HepG2 (cell line): ENCODE data around the gene RHBDL1. TPM values are rescaled to one million over a fixed set of nuclear protein-coding genes. Genes with fewer than 3 reads are reported as not detected.

ENCODE experiments used
- IRF2 ChIP-seq: IDR thresholded peaks from 2 replicates; pipeline ENCODE4 v1.6.1; 2018; ENCODE audit warnings: missing genetic modification reagents, missing compliant biosample characterization
- MEIS1 ChIP-seq: sonication (generic); formaldehyde crosslinking; IDR thresholded peaks from 2 replicates; pipeline ENCODE4 v1.9.0; 2021; ENCODE audit warnings: mild to moderate bottlenecking, missing genetic modification reagents, moderate library complexity, borderline replicate concordance
- MXI1 ChIP-seq: IDR thresholded peaks from 3 replicates; pipeline ENCODE4 v1.6.1; 2012; ENCODE audit warnings: low read depth, low read length, inconsistent platforms, borderline replicate concordance
- NFYC ChIP-seq: IDR thresholded peaks from 2 replicates; pipeline ENCODE4 v1.6.1; 2016; ENCODE audit warnings: missing genetic modification reagents, missing compliant biosample characterization
- NRL ChIP-seq: sonication (generic); formaldehyde crosslinking; IDR thresholded peaks from 2 replicates; pipeline ENCODE4 v1.5.0; 2020; ENCODE audit warnings: missing genetic modification reagents, mild to moderate bottlenecking, moderate library complexity, borderline replicate concordance
- RNF2 ChIP-seq: fragments of 450-650 bp; conservative IDR thresholded peaks from 2 replicates; pipeline ENCODE4 v1.6.1; 2016; ENCODE audit warnings: low read depth
- SMAD3 ChIP-seq: sonication (generic); formaldehyde crosslinking; IDR thresholded peaks from 2 replicates; pipeline ENCODE4 v1.4.0; 2020; ENCODE audit warnings: missing genetic modification reagents
- STAT5B ChIP-seq: sonication (generic); formaldehyde crosslinking; IDR thresholded peaks from 2 replicates; pipeline ENCODE4 v1.4.0; 2020; ENCODE audit warnings: missing genetic modification reagents
- ZBTB20 ChIP-seq: sonication (generic); formaldehyde crosslinking; IDR thresholded peaks from 2 replicates; pipeline ENCODE4 v1.8.1; 2023; ENCODE audit warnings: missing genetic modification reagents, low read depth, mild to moderate bottlenecking, borderline replicate concordance
- ZNF30 ChIP-seq: sonication (generic); formaldehyde crosslinking; IDR thresholded peaks from 2 replicates; pipeline ENCODE4 v1.5.0; 2020; ENCODE audit warnings: mild to moderate bottlenecking, missing genetic modification reagents
- ZNF383 ChIP-seq: sonication (generic); formaldehyde crosslinking; IDR thresholded peaks from 2 replicates; pipeline ENCODE4 v1.4.0; 2020; ENCODE audit warnings: missing genetic modification reagents, mild to moderate bottlenecking, borderline replicate concordance
- ZNF576 ChIP-seq: sonication (generic); formaldehyde crosslinking; IDR thresholded peaks from 2 replicates; pipeline ENCODE4 v1.4.0; 2020; ENCODE audit warnings: mild to moderate bottlenecking, missing genetic modification reagents
- ZNF780A ChIP-seq: sonication (generic); formaldehyde crosslinking; IDR thresholded peaks from 2 replicates; pipeline ENCODE4 v1.8.0; 2022; ENCODE audit warnings: mild to moderate bottlenecking, missing genetic modification reagents, moderate library complexity
- polyA plus RNA-seq, 8 experiments: library from polyadenylated mRNA; depleted of rRNA in 3 of 8; stranded (reverse) in 7 of 8; unstranded in 1 of 8; fragments of >200 nt; fragmentation: Illumina TruSeq in 4 of 8; extraction: Trizol in 4 of 8; gene quantifications; 2 replicates each; pipeline versions ENCODE4 v1.2.1 to v1.2.3, GENCODE V29; 2011 to 2016; ENCODE audit warnings: low read depth in 4 of 8, missing spikeins in 1 of 8, mixed read lengths in 1 of 8; ENCODE audit not compliant: insufficient read depth in 1 of 8
- total RNA-seq, 5 experiments: library from RNA; depleted of rRNA; stranded (reverse); fragments of >200 nt; fragmentation: Illumina TruSeq; extraction: Trizol; gene quantifications; 2 replicates each; pipeline ENCODE4 v1.2.3, GENCODE V29; 2016; ENCODE audit warnings: low read depth in 1 of 5
- TF ChIP-seq, protein P1 (sequence below): sonication (generic); formaldehyde crosslinking; IDR thresholded peaks from 2 replicates; pipeline ENCODE4 v1.4.0; 2020; ENCODE audit warnings: missing genetic modification reagents
- TF ChIP-seq, protein P2 (sequence below): sonication (generic); formaldehyde crosslinking; IDR thresholded peaks from 2 replicates; pipeline ENCODE4 v1.5.0; 2020; ENCODE audit warnings: missing genetic modification reagents, mild to moderate bottlenecking, borderline replicate concordance
- TF ChIP-seq, protein P3 (sequence below): sonication (generic); formaldehyde crosslinking; IDR thresholded peaks from 2 replicates; pipeline ENCODE4 v1.5.0; 2020; ENCODE audit warnings: mild to moderate bottlenecking, low read depth, missing genetic modification reagents, borderline replicate concordance
- TF ChIP-seq, protein P4 (sequence below): sonication (generic); formaldehyde crosslinking; conservative IDR thresholded peaks from 2 replicates; pipeline ENCODE4 v1.8.0; 2022; ENCODE audit warnings: missing genetic modification reagents

The RHBDL1 gene
- total and polyA plus RNA-seq, 2 of the 13 experiments (the other 11 are each of a cell fraction or from before 2014, with no cell fraction given): 1.8 to 3.8 TPM

DNA sequence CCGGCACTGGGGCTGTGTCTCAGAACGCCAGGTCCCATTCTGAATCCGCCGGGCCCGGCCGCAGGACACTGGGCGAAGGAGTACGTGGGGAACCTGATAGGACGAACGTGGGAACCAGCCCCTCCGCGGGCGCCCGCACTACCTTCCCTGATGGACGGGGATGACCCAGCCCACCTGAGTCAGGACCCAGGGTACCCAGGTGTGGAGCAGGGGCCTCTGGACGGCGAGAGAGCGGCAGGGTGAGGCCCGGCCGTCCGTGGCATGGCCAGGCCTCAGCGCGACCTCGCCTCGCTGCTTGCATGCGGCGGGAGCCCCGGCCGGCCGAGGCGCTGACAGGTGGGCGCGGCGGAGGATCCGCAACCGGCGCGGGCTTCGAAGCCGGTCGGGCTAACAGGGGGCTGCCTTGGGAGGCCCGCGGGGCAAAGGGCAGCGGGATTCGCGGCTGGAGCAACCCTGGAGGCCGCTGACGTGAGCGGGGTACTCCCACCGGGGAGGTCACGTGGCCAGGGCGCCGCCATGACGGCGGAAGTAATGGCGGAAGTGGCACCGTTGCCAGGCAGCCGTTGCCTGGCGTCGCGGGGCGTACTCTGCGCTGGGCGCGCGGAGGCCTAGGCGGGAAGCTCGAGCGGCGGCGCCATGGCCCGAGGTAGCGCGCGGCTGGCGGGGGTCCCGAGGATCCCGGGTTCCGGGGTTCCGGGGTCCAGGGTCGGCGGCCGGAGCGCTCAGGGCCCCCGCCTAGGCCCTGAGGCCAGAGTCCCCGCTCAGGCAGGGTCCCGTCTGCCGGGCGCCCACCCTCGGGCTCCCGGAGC, 26.5 kb upstream of the RHBDL1 start, which contains the start of gene WDR90 (continued):
- TF ChIP-seq ZNF576 (CRISPR knock-in tag) (no peak), ZNF780A (CRISPR knock-in tag) (0 out of 2 replicates have a peak, but pooled peaks have one; percentile 72), ZNF30 (CRISPR knock-in tag) (peak; percentile 66; the same call in 1 of the 2 replicates), ZBTB20 (CRISPR knock-in tag) (peak; percentile 66), MXI1 (peak; percentile 100), NFYC (CRISPR knock-in tag) (peak; percentile 47), RNF2 (peak; percentile 98), NRL (CRISPR knock-in tag) (peak; percentile 98), SMAD3 (CRISPR knock-in tag) (peak; percentile 43; the same call in 1 of the 2 replicates), STAT5B (CRISPR knock-in tag) (peak; percentile 48; the same call in 1 of the 2 replicates), IRF2 (CRISPR knock-in tag) (peak; percentile 36; the same call in 1 of the 2 replicates), ZNF383 (CRISPR knock-in tag) (no peak), MEIS1 (no peak; the same call in 1 of the 2 replicates)
- TF ChIP-seq, protein P1, sequence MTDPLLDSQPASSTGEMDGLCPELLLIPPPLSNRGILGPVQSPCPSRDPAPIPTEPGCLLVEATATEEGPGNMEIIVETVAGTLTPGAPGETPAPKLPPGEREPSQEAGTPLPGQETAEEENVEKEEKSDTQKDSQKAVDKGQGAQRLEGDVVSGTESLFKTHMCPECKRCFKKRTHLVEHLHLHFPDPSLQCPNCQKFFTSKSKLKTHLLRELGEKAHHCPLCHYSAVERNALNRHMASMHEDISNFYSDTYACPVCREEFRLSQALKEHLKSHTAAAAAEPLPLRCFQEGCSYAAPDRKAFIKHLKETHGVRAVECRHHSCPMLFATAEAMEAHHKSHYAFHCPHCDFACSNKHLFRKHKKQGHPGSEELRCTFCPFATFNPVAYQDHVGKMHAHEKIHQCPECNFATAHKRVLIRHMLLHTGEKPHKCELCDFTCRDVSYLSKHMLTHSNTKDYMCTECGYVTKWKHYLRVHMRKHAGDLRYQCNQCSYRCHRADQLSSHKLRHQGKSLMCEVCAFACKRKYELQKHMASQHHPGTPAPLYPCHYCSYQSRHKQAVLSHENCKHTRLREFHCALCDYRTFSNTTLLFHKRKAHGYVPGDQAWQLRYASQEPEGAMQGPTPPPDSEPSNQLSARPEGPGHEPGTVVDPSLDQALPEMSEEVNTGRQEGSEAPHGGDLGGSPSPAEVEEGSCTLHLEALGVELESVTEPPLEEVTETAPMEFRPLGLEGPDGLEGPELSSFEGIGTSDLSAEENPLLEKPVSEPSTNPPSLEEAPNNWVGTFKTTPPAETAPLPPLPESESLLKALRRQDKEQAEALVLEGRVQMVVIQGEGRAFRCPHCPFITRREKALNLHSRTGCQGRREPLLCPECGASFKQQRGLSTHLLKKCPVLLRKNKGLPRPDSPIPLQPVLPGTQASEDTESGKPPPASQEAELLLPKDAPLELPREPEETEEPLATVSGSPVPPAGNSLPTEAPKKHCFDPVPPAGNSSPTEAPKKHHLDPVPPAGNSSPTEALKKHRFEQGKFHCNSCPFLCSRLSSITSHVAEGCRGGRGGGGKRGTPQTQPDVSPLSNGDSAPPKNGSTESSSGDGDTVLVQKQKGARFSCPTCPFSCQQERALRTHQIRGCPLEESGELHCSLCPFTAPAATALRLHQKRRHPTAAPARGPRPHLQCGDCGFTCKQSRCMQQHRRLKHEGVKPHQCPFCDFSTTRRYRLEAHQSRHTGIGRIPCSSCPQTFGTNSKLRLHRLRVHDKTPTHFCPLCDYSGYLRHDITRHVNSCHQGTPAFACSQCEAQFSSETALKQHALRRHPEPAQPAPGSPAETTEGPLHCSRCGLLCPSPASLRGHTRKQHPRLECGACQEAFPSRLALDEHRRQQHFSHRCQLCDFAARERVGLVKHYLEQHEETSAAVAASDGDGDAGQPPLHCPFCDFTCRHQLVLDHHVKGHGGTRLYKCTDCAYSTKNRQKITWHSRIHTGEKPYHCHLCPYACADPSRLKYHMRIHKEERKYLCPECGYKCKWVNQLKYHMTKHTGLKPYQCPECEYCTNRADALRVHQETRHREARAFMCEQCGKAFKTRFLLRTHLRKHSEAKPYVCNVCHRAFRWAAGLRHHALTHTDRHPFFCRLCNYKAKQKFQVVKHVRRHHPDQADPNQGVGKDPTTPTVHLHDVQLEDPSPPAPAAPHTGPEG (CRISPR knock-in tag): 0 out of 2 replicates have a peak, but pooled peaks have one; percentile 49
- TF ChIP-seq, protein P2, sequence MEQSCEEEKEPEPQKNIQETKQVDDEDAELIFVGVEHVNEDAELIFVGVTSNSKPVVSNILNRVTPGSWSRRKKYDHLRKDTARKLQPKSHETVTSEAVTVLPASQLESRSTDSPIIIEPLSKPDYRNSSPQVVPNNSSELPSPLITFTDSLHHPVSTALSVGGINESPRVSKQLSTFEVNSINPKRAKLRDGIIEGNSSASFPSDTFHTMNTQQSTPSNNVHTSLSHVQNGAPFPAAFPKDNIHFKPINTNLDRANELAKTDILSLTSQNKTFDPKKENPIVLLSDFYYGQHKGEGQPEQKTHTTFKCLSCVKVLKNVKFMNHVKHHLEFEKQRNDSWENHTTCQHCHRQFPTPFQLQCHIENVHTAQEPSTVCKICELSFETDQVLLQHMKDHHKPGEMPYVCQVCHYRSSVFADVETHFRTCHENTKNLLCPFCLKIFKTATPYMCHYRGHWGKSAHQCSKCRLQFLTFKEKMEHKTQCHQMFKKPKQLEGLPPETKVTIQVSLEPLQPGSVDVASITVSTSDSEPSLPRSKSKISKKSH (CRISPR knock-in tag): peak; percentile 80
- TF ChIP-seq, protein P3, sequence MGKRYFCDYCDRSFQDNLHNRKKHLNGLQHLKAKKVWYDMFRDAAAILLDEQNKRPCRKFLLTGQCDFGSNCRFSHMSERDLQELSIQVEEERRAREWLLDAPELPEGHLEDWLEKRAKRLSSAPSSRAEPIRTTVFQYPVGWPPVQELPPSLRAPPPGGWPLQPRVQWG (CRISPR knock-in tag): no peak
- TF ChIP-seq, protein P4, sequence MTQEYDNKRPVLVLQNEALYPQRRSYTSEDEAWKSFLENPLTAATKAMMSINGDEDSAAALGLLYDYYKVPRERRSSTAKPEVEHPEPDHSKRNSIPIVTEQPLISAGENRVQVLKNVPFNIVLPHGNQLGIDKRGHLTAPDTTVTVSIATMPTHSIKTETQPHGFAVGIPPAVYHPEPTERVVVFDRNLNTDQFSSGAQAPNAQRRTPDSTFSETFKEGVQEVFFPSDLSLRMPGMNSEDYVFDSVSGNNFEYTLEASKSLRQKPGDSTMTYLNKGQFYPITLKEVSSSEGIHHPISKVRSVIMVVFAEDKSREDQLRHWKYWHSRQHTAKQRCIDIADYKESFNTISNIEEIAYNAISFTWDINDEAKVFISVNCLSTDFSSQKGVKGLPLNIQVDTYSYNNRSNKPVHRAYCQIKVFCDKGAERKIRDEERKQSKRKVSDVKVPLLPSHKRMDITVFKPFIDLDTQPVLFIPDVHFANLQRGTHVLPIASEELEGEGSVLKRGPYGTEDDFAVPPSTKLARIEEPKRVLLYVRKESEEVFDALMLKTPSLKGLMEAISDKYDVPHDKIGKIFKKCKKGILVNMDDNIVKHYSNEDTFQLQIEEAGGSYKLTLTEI (CRISPR knock-in tag): no peak
